GM12878 (cell line): ENCODE results near the gene HDAC9. TPM values are rescaled to one million over a fixed set of nuclear protein-coding genes. Genes with fewer than 3 reads are reported as not detected.

Experiments
- ATAC-seq: fragments of 200-7000 bp; cut with Tn5 transposase; 3 replicates; pipeline ENCODE4 v1.9.1; 2020; ENCODE audit warnings: mild to moderate bottlenecking, moderate library complexity
- BruUV-seq: library from RNA; stranded (reverse); fragments of 400-500 nt; replicated peaks from 2 replicates; lab custom pipeline; 2021; lab: Mats Ljungman, UMichigan
- CTCF ChIA-PET: fragments of 300-600 bp; sonication (Branson Sonifier 250); formaldehyde crosslinking; extraction: SDS; loops from one replicate; lab custom pipeline; 2021; ENCODE audit warnings: inconsistent platforms; lab: Yijun Ruan, JAX
- POLR2A ChIA-PET: fragments of 350-600 bp; formaldehyde crosslinking; extraction: SDS; loops from one replicate; lab custom pipeline; 2021; ENCODE audit warnings: inconsistent platforms; lab: Charles Lee
- RAD21 ChIA-PET: fragments of 300-600 bp; sonication (Branson Sonifier 250); formaldehyde crosslinking; loops from one replicate; lab custom pipeline; 2023; ENCODE audit warnings: antibody characterized with exemption; ENCODE audit not compliant: unreplicated experiment; lab: Charles Lee
- SMC1A ChIA-PET: fragments of 300-600 bp; sonication (Branson Sonifier 250); formaldehyde crosslinking; loops from one replicate; lab custom pipeline; 2023; ENCODE audit not compliant: unreplicated experiment, uncharacterized antibody; lab: Charles Lee
- DNase-seq: peaks from one replicate; pipeline ENCODE4 v3.0.0-alpha.2; 2011; ENCODE audit warnings: low read depth, low spot score
- FAIRE-seq: peaks from 3 replicates; lab custom pipeline; 2011; peaks lifted over from hg19 to GRCh38; lab: Jason Lieb, UNC
- H2AFZ ChIP-seq: 2 replicates; pipeline ENCODE4 v1.6.0; 2011; ENCODE audit warnings: low read depth, low read length, control low read depth; ENCODE audit not compliant: control insufficient read depth
- H3K27ac ChIP-seq: 2 replicates; pipeline ENCODE4 v1.5.1; 2011; ENCODE audit warnings: control low read depth; ENCODE audit not compliant: control insufficient read depth, insufficient read depth
- H3K27me3 ChIP-seq, 2 experiments: replicated peaks in 1 of 2; 2 replicates each; pipeline versions ENCODE4 v1.6.0 to v1.6.1; 2011; ENCODE audit warnings: low read length in 1 of 2; ENCODE audit not compliant: control insufficient read depth in 2 of 2, insufficient read depth in 2 of 2
- H3K36me3 ChIP-seq, 2 experiments: 2 replicates each; pipeline ENCODE4 v1.5.1; 2011; ENCODE audit warnings: low read length in 1 of 2; ENCODE audit not compliant: control insufficient read depth in 2 of 2, insufficient read depth in 2 of 2
- H3K4me1 ChIP-seq: 2 replicates; pipeline ENCODE4 v1.6.1; 2011; ENCODE audit warnings: mild to moderate bottlenecking, low read length, moderate library complexity, mixed read lengths; ENCODE audit not compliant: control insufficient read depth, insufficient read depth
- H3K4me2 ChIP-seq: 2 replicates; pipeline ENCODE4 v1.6.0; 2011; ENCODE audit warnings: control low read depth; ENCODE audit not compliant: control insufficient read depth, insufficient read depth
- H3K4me3 ChIP-seq: fragments of 200-600 bp; sonication (generic); 2 replicates; pipeline ENCODE4 v1.5.1; 2016
- H3K79me2 ChIP-seq: 2 replicates; pipeline ENCODE4 v1.6.0; 2011; ENCODE audit warnings: low read length; ENCODE audit not compliant: control insufficient read depth, insufficient read depth
- H3K9ac ChIP-seq: 2 replicates; pipeline ENCODE4 v1.8.0; 2011; ENCODE audit warnings: low read length, control low read depth, mixed read lengths; ENCODE audit not compliant: control insufficient read depth, insufficient read depth
- H3K9me3 ChIP-seq: replicated peaks from 3 replicates; pipeline ENCODE4 v1.5.1; 2011; ENCODE audit warnings: mild to moderate bottlenecking, low read length; ENCODE audit not compliant: control insufficient read depth, insufficient read depth
- H4K20me1 ChIP-seq: 2 replicates; pipeline ENCODE4 v1.6.0; 2011; ENCODE audit not compliant: control insufficient read depth, insufficient read depth
- ATF2 ChIP-seq: IDR thresholded peaks from 2 replicates; pipeline ENCODE4 v1.6.1; 2012; ENCODE audit warnings: low read length, inconsistent platforms
- ATF3 ChIP-seq: IDR thresholded peaks from 2 replicates; pipeline ENCODE4 v1.6.1; 2011; ENCODE audit warnings: low read depth, mild to moderate bottlenecking, low read length, moderate library complexity, borderline replicate concordance; ENCODE audit errors: extremely low read depth
- CBFB ChIP-seq: IDR thresholded peaks from 2 replicates; pipeline ENCODE4 v1.6.1; 2016; ENCODE audit warnings: antibody characterized with exemption, low read depth
- CBX3 ChIP-seq: fragments of 200-600 bp; sonication (generic); IDR thresholded peaks from 2 replicates; pipeline ENCODE4 v1.6.1; 2016; ENCODE audit warnings: low read depth, borderline replicate concordance
- CEBPB ChIP-seq, 2 experiments: fragments of 150-350 bp in 1 of 2; IDR thresholded peaks; 2 replicates each; pipeline ENCODE4 v1.6.1; 2012 to 2014; ENCODE audit warnings: low read depth in 2 of 2, low read length in 2 of 2, borderline replicate concordance in 1 of 2, inconsistent platforms in 1 of 2
- EZH2 ChIP-seq: IDR thresholded peaks from 2 replicates; pipeline ENCODE4 v1.6.1; 2012; ENCODE audit warnings: low read depth, mild to moderate bottlenecking, control low read depth, inconsistent platforms, low read length, borderline replicate concordance; ENCODE audit not compliant: control insufficient read depth
- RBBP5 ChIP-seq: fragments of 200-600 bp; sonication (generic); conservative IDR thresholded peaks from 2 replicates; pipeline ENCODE4 v1.6.1; 2016
- RELA ChIP-seq: fragments of 450-650 bp; IDR thresholded peaks from 2 replicates; pipeline ENCODE4 v1.8.0; 2014; ENCODE audit warnings: borderline replicate concordance; ENCODE audit not compliant: partially characterized antibody
- WGBS: methylation state at CpG from one replicate; pipeline ENCODE4 v1.1.6; 2016; ENCODE audit warnings: low lambda C conversion rate; ENCODE audit not compliant: insufficient replicate concordance, insufficient coverage; ENCODE audit errors: missing lambda C conversion rate; 5-methylcytosine and 5-hydroxymethylcytosine counted together
- in situ Hi-C: fragments of 300-500 bp; cut with MboI; formaldehyde crosslinking; loops from 9 replicates; pipeline ENCODE4 v1.14.3; 2018; ENCODE audit warnings: mixed read lengths
- intact Hi-C: fragments of 100-400 bp; cut with micrococcal nuclease; formaldehyde crosslinking; loops from one replicate; pipeline ENCODE4 v1.14.2; 2022; ENCODE audit not compliant: unreplicated experiment
- polyA plus RNA-seq, 11 experiments: library from polyadenylated mRNA; depleted of rRNA in 4 of 11; unstranded in 6 of 11; stranded (reverse) in 5 of 11; fragments of >200 nt; fragmentation: Nextera tagmentation in 4 of 11; fragmentation: Illumina TruSeq in 1 of 11; extraction: Ambion mirVana in 4 of 11; extraction: Trizol in 1 of 11; gene quantifications; 1 replicate in 1 of 11; 2 replicates in 10 of 11; pipeline versions ENCODE4 v1.2.1 to v1.2.3, GENCODE V29; 2011 to 2016; ENCODE audit warnings: inconsistent platforms in 2 of 11, missing spikeins in 2 of 11, low read depth in 1 of 11
- total RNA-seq, 4 experiments: library from RNA; depleted of rRNA in 3 of 4; stranded (reverse); fragments of >200 nt in 3 of 4; fragmentation: Illumina TruSeq in 1 of 4; extraction: Trizol in 1 of 4; gene quantifications; 2 replicates each; pipeline versions ENCODE4 v1.2.1 to v1.2.3, GENCODE V29; 2013 to 2021
- TF ChIP-seq, protein P1 (sequence below): fragments of 450-650 bp; IDR thresholded peaks from 2 replicates; pipeline ENCODE4 v1.6.1; 2018; ENCODE audit warnings: mild to moderate bottlenecking, low read depth, moderate library complexity; ENCODE audit not compliant: partially characterized antibody
- TF ChIP-seq, protein P2 (sequence below): IDR thresholded peaks from 2 replicates; pipeline ENCODE4 v1.6.1; 2011; ENCODE audit warnings: low read depth, low read length, improper control_type of control experiment, borderline replicate concordance
- TF ChIP-seq, protein P3 (sequence below): fragments of 450-650 bp; IDR thresholded peaks from 2 replicates; pipeline ENCODE4 v1.6.1; 2017; ENCODE audit warnings: mild to moderate bottlenecking
- TF ChIP-seq, protein P4 (sequence below): fragments of 150-350 bp; IDR thresholded peaks from 2 replicates; pipeline ENCODE4 v1.6.1; 2016; ENCODE audit warnings: low read depth, low read length

Gene HDAC9
- total and polyA plus RNA-seq, 10 of the 15 experiments (the other 5 are each of a cell fraction or from before 2014, with no cell fraction given) = 0.73 to 12.8 (median 0.92) TPM

DNA sequence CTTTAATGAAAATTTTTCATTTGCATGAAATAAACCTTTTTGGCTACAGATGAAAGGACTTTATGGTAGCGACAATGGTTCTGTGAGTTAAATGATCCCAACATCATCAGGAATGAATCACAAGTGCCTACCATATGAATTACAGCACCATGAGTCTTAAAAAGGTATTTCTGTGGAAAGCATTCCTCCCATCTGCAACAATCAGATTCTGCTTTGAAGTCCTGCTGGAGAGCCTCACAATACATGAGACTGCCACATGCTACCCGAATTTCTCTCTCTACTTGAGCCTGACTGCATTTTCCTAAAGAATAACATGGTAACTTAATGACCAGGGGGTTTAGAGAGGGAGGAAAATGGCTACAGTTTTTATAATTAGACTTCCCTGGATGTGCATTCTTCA, 431.6 kb downstream of the HDAC9 start:
- intact Hi-C loops = no loop called here
- no peak for ATAC-seq
- 15% methylated on average over 2 of the region's 2 CpGs for WGBS

More for the DNA sequence above, 431.6 kb downstream of the HDAC9 start:
- ChIA-PET SMC1A (no interaction called here), RAD21 (no interaction called here), POLR2A (no interaction called here), CTCF (no interaction called here)
- no peak overlapping the region for H2AFZ ChIP-seq
- H4K20me1 ChIP-seq = no peaks in the 10 kb centered on the region
- DNase-seq (no peak), FAIRE-seq (no peak)
- no peaks in the 10 kb centered on the region for H3K9me3 ChIP-seq
- no peak overlapping the region for H3K4me2 ChIP-seq
- H3K4me3 ChIP-seq = no peak overlapping the region
- BruUV-seq = no TSS peak
- no peaks in the 10 kb centered on the region for H3K27me3 ChIP-seq
- in situ Hi-C loops = no loop called here
- H3K9ac ChIP-seq = no peak overlapping the region
- H3K4me1 ChIP-seq = no peaks in the 10 kb centered on the region
- H3K79me2 ChIP-seq = no peaks in the 10 kb centered on the region
- no peak for TF ChIP-seq CBX3
- no peak for TF ChIP-seq RELA
- no peak for TF ChIP-seq ATF2
- no peak for TF ChIP-seq EZH2
- TF ChIP-seq, protein P1, sequence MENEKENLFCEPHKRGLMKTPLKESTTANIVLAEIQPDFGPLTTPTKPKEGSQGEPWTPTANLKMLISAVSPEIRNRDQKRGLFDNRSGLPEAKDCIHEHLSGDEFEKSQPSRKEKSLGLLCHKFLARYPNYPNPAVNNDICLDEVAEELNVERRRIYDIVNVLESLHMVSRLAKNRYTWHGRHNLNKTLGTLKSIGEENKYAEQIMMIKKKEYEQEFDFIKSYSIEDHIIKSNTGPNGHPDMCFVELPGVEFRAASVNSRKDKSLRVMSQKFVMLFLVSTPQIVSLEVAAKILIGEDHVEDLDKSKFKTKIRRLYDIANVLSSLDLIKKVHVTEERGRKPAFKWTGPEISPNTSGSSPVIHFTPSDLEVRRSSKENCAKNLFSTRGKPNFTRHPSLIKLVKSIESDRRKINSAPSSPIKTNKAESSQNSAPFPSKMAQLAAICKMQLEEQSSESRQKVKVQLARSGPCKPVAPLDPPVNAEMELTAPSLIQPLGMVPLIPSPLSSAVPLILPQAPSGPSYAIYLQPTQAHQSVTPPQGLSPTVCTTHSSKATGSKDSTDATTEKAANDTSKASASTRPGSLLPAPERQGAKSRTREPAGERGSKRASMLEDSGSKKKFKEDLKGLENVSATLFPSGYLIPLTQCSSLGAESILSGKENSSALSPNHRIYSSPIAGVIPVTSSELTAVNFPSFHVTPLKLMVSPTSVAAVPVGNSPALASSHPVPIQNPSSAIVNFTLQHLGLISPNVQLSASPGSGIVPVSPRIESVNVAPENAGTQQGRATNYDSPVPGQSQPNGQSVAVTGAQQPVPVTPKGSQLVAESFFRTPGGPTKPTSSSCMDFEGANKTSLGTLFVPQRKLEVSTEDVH = no peak
- TF ChIP-seq ATF3 = no peak
- no peak for TF ChIP-seq CBFB
- no peak for TF ChIP-seq RBBP5
- TF ChIP-seq, protein P2, sequence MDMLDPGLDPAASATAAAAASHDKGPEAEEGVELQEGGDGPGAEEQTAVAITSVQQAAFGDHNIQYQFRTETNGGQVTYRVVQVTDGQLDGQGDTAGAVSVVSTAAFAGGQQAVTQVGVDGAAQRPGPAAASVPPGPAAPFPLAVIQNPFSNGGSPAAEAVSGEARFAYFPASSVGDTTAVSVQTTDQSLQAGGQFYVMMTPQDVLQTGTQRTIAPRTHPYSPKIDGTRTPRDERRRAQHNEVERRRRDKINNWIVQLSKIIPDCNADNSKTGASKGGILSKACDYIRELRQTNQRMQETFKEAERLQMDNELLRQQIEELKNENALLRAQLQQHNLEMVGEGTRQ = no peak
- TF ChIP-seq CEBPB (IDR thresholded peaks at IDR 0.05; ENCODE audit: borderline replicate concordance in 1 of 2, low read depth in 2 of 2, low read length in 2 of 2) = no peak
- TF ChIP-seq, protein P3, sequence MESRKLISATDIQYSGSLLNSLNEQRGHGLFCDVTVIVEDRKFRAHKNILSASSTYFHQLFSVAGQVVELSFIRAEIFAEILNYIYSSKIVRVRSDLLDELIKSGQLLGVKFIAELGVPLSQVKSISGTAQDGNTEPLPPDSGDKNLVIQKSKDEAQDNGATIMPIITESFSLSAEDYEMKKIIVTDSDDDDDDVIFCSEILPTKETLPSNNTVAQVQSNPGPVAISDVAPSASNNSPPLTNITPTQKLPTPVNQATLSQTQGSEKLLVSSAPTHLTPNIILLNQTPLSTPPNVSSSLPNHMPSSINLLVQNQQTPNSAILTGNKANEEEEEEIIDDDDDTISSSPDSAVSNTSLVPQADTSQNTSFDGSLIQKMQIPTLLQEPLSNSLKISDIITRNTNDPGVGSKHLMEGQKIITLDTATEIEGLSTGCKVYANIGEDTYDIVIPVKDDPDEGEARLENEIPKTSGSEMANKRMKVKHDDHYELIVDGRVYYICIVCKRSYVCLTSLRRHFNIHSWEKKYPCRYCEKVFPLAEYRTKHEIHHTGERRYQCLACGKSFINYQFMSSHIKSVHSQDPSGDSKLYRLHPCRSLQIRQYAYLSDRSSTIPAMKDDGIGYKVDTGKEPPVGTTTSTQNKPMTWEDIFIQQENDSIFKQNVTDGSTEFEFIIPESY = no peak
- TF ChIP-seq, protein P4, sequence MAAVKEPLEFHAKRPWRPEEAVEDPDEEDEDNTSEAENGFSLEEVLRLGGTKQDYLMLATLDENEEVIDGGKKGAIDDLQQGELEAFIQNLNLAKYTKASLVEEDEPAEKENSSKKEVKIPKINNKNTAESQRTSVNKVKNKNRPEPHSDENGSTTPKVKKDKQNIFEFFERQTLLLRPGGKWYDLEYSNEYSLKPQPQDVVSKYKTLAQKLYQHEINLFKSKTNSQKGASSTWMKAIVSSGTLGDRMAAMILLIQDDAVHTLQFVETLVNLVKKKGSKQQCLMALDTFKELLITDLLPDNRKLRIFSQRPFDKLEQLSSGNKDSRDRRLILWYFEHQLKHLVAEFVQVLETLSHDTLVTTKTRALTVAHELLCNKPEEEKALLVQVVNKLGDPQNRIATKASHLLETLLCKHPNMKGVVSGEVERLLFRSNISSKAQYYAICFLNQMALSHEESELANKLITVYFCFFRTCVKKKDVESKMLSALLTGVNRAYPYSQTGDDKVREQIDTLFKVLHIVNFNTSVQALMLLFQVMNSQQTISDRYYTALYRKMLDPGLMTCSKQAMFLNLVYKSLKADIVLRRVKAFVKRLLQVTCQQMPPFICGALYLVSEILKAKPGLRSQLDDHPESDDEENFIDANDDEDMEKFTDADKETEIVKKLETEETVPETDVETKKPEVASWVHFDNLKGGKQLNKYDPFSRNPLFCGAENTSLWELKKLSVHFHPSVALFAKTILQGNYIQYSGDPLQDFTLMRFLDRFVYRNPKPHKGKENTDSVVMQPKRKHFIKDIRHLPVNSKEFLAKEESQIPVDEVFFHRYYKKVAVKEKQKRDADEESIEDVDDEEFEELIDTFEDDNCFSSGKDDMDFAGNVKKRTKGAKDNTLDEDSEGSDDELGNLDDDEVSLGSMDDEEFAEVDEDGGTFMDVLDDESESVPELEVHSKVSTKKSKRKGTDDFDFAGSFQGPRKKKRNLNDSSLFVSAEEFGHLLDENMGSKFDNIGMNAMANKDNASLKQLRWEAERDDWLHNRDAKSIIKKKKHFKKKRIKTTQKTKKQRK = no peak
- H3K36me3 ChIP-seq = no peaks in the 10 kb centered on the region
- no peak overlapping the region for H3K27ac ChIP-seq
